Measurements from ENCODE around the gene CXCL11.
"Not testable (repeated sequence)": the region's sequence is repeated elsewhere in the genome, so short reads cannot be mapped to it uniquely, and the experiment has no call there.

Gene CXCL11

GRCh38 chr4:76058302-76058701, 22.4 kb upstream of the CXCL11 start:
- H3K4me3 Mint-ChIP-seq, result peak overlapping the region; percentile 12
- no peaks in the 10 kb centered on the region for H3K9me3 Mint-ChIP-seq
- H3K4me1 Mint-ChIP-seq, result peaks cover 62% of the 10 kb centered on the region
- H3K27ac Mint-ChIP-seq, result peak overlapping the region; percentile 81
- DNase-seq (no peak), ATAC-seq (peak; percentile 65)
- peaks cover 21% of the 10 kb centered on the region for H3K27me3 Mint-ChIP-seq
- no peaks in the 10 kb centered on the region for H3K36me3 Mint-ChIP-seq (ENCODE audit: low read depth)

GRCh38 chr4:76055421-76055820, 19.6 kb upstream of the CXCL11 start:
- no peak for DNase-seq
- Mint-ChIP-seq H3K27ac (peak overlapping the region; percentile 45), H3K9me3 (no peaks in the 10 kb centered on the region), H3K4me1 (peaks cover 45% of the 10 kb centered on the region), H3K4me3 (no peak overlapping the region), H3K36me3 (ENCODE audit: low read depth) (no peaks in the 10 kb centered on the region), H3K27me3 (peaks cover 16% of the 10 kb centered on the region)
- no peak for ATAC-seq

DNA sequence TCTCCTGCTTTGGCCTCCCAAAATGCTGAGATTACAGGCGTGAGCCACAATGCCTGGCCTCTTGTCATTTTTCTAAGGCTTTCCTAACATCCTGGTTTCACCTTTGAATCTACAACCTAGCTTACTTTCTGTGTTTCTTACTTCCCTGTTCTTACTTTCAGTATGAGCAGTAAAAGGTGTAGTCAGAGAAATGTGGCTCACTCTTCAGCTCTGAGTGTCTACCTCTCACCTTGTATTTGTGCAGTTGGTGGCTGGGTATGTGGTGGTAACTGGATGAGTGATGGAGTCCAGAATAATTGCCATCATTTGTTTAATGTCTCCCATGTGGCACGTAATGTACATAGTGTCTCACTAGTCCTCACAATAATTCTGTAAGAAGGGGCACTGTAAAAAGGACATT, 19.1 kb upstream of the CXCL11 start:
- H3K27me3 Mint-ChIP-seq, result peaks cover 15% of the 10 kb centered on the region
- H3K27ac Mint-ChIP-seq, result peak overlapping the region; percentile 45
- H3K4me3 Mint-ChIP-seq, result no peak overlapping the region
- no peaks in the 10 kb centered on the region for H3K36me3 Mint-ChIP-seq (ENCODE audit: low read depth)
- no peaks in the 10 kb centered on the region for H3K9me3 Mint-ChIP-seq
- ATAC-seq (peak; percentile 84), DNase-seq (no peak)
- H3K4me1 Mint-ChIP-seq, result peaks cover 41% of the 10 kb centered on the region

GRCh38 chr4:76053730-76054129, 17.9 kb upstream of the CXCL11 start:
- Mint-ChIP-seq H3K27me3 (peaks cover 18% of the 10 kb centered on the region), H3K27ac (no peak overlapping the region), H3K9me3 (no peaks in the 10 kb centered on the region), H3K36me3 (ENCODE audit: low read depth) (no peaks in the 10 kb centered on the region), H3K4me1 (peaks cover 28% of the 10 kb centered on the region), H3K4me3 (no peak overlapping the region)
- DNase-seq (no peak), ATAC-seq (no peak)

GRCh38 chr4:76050560-76051050, 14.7 kb upstream of the CXCL11 start:
- not testable (repeated sequence) for H3K27ac Mint-ChIP-seq; H3K9me3 Mint-ChIP-seq; H3K4me3 Mint-ChIP-seq; H3K4me1 Mint-ChIP-seq; DNase-seq; H3K27me3 Mint-ChIP-seq; ATAC-seq; H3K36me3 Mint-ChIP-seq (ENCODE audit: low read depth)

GRCh38 chr4:76049860-76050416, 14.1 kb upstream of the CXCL11 start:
- not testable (repeated sequence) for H3K4me3 Mint-ChIP-seq; H3K9me3 Mint-ChIP-seq; DNase-seq; H3K4me1 Mint-ChIP-seq; ATAC-seq; H3K27me3 Mint-ChIP-seq; H3K27ac Mint-ChIP-seq; H3K36me3 Mint-ChIP-seq (ENCODE audit: low read depth)

DNA sequence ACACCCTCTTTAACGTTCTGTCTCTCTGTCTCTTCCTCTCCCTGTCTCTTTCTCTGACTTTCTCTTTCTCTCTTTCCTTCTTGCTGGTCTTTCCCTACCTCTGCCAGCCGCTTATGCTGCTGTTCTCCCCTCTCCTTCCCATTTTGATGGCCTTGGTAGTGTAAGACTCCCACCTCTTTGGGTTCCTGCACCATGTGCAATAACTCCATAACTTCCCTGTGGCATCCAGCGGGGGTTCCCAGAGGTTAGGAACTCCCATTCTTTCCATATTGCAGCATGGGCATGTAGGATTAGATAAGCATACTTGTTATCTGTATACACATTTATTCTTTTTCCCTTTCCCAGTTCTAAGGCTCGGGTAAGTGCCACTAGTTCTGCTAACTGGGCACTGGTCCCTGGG, 8.8 kb upstream of the CXCL11 start:
- H3K9me3 Mint-ChIP-seq; H3K36me3 Mint-ChIP-seq (ENCODE audit: low read depth); H3K4me3 Mint-ChIP-seq; H3K27me3 Mint-ChIP-seq; DNase-seq; ATAC-seq: not testable (repeated sequence)
- Mint-ChIP-seq H3K27ac (peak overlapping the region; percentile 41), H3K4me1 (peaks cover 14% of the 10 kb centered on the region)

DNA sequence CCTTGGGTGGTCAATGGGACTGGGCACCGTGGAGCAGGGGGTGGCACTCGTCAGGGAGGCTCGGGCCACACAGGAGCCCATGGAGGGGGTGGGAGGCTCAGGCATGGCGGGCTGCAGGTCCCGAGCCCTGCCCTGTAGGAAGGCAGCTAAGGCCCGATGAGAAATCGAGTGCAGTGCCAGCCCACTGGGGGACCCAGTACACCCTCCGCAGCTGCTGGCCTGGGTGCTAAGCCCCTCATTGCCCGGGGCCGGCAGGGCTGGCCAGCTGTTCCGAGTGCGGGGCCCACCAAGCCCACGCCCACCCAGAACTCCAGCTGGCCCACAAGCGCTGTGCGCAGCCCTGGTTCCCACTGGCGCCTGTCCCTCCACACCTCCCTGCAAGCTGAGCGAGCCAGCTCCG, 7.4 kb upstream of the CXCL11 start:
- H3K4me3 Mint-ChIP-seq; H3K27me3 Mint-ChIP-seq; DNase-seq; H3K9me3 Mint-ChIP-seq; ATAC-seq; H3K27ac Mint-ChIP-seq; H3K36me3 Mint-ChIP-seq (ENCODE audit: low read depth): not testable (repeated sequence)
- H3K4me1 Mint-ChIP-seq, result peaks cover 14% of the 10 kb centered on the region

GRCh38 chr4:76042241-76042998, 6.5 kb upstream of the CXCL11 start:
- H3K9me3 Mint-ChIP-seq; DNase-seq; H3K27me3 Mint-ChIP-seq; H3K36me3 Mint-ChIP-seq (ENCODE audit: low read depth): not testable (repeated sequence)
- ATAC-seq, result peak; percentile 80
- Mint-ChIP-seq H3K4me1 (peaks cover 14% of the 10 kb centered on the region), H3K27ac (peak overlapping the region; percentile 71), H3K4me3 (peak overlapping the region; percentile 63)

DNA sequence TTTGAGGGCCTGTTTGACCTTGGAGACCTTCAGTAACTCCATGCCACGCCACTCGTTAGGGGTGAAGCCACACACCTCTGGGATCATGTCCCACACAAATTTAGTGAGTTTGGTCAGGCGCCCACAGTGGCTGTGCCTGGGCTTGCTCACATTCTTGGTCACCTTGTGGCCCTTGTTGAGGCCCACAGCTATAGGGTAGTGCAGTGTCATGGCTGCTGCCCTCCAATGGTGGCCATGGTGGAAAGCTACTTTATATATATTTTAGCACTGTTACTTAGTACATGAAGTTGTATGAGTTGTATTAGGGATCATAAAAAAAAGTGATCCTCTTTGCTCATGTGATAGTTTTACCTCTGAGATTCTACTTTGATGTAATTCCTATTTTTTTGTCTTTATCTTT, 985 bp upstream of the CXCL11 start:
- Mint-ChIP-seq H3K9me3 (no peaks in the 10 kb centered on the region), H3K4me1 (peaks cover 7% of the 10 kb centered on the region)

GRCh38 chr4:76035141-76035540, 729 bp downstream of the CXCL11 start:
- ATAC-seq (no peak), DNase-seq (no peak)
- no peak overlapping the region for H3K27ac Mint-ChIP-seq
- H3K27me3 Mint-ChIP-seq, result no peaks in the 10 kb centered on the region
- H3K4me3 Mint-ChIP-seq, result no peak overlapping the region
- H3K4me1 Mint-ChIP-seq, result peaks cover 4% of the 10 kb centered on the region
- H3K36me3 Mint-ChIP-seq (ENCODE audit: low read depth), result no peaks in the 10 kb centered on the region
- H3K9me3 Mint-ChIP-seq, result no peaks in the 10 kb centered on the region

More for the DNA sequence above, 985 bp upstream of the CXCL11 start:
- Mint-ChIP-seq H3K4me3 (no peak overlapping the region), H3K27ac (no peak overlapping the region), H3K27me3 (peaks cover 8% of the 10 kb centered on the region), H3K36me3 (ENCODE audit: low read depth) (no peaks in the 10 kb centered on the region)
- ATAC-seq (no peak), DNase-seq (no peak)

DNA sequence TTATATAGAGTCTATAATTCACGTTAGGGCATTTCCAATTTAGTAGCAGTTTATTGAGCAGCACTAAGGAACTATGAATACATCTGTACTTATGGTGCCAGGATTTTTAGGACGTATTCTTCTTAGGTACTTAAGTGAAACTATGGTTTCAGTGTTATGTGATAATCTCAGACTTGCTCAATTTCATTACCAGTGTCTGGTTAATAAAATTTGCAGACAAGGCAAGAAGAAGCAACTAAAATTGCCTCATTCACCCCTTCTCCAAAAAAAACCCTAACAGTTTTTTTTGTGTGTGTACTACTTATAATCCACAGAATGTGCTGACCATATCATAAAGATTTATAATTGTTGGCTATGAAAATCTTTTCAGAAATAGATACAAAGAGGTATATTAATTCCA, 6.6 kb downstream of the CXCL11 start:
- no peak overlapping the region for H3K4me3 Mint-ChIP-seq
- no peak for ATAC-seq
- H3K36me3 Mint-ChIP-seq (ENCODE audit: low read depth), result no peaks in the 10 kb centered on the region
- no peaks in the 10 kb centered on the region for H3K27me3 Mint-ChIP-seq
- H3K27ac Mint-ChIP-seq, result no peak overlapping the region
- no peak for DNase-seq
- no peaks in the 10 kb centered on the region for H3K9me3 Mint-ChIP-seq
- H3K4me1 Mint-ChIP-seq, result peaks cover 25% of the 10 kb centered on the region

- H3K4me3 Mint-ChIP-seq, result peak overlapping the region; percentile 32
- no peaks in the 10 kb centered on the region for H3K36me3 Mint-ChIP-seq (ENCODE audit: low read depth)
- no peak for DNase-seq
- H3K27me3 Mint-ChIP-seq, result no peaks in the 10 kb centered on the region
- H3K9me3 Mint-ChIP-seq, result no peaks in the 10 kb centered on the region
- H3K27ac Mint-ChIP-seq, result peak overlapping the region; percentile 32
- ATAC-seq, result peak; percentile 24
- peaks cover 34% of the 10 kb centered on the region for H3K4me1 Mint-ChIP-seq
Observed at GRCh38 chr4:76028350-76028765, 7.5 kb downstream of the CXCL11 start.

DNA sequence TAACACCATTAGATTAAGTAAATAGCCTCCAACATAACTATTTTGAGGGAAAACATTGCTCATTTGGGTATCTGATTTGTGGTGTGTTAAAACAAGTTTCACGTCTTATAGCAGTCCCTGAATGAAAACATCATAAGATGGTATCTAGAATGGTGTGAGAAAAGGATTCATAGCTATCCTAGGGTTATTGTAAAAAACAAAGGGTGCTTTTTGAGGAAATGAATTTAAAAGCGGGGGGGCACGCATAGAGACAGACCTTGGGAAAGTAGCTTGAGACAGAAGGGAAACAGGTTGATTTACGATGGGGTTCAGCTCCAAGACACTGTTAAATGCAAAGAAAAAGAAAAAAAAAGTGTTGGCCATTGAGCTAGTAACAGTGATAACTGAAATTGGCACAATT, 11.8 kb downstream of the CXCL11 start:
- H3K4me1 Mint-ChIP-seq, result peaks cover 36% of the 10 kb centered on the region
- H3K9me3 Mint-ChIP-seq, result no peaks in the 10 kb centered on the region
- H3K27ac Mint-ChIP-seq, result peak overlapping the region; percentile 67
- peaks cover 5% of the 10 kb centered on the region for H3K27me3 Mint-ChIP-seq
- H3K4me3 Mint-ChIP-seq, result no peak overlapping the region
- ATAC-seq (peak; percentile 52), DNase-seq (no peak)
- H3K36me3 Mint-ChIP-seq (ENCODE audit: low read depth), result no peaks in the 10 kb centered on the region

DNA sequence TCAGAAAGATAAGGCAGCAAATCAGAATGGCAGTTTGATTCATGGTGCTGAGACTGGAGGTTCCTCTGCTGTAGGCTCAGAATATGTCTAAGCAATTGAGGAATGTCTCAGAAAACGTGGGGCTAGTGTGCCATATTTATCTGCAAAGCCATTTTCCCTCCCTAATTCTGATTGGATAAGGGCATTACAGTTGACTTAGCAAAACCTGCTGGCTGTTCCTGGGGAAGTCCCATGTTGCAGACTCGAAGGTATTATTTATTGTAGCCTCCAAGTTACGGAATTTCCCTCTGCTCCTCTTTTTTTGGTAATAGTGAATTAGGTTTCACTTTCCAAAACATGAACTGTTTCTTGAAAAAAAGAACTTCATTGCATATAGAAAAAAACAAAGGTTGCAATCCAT, 12.5 kb downstream of the CXCL11 start, which contains the start of gene CXCL10:
Gene CXCL10, minus strand, starts transcription at position 109 of the 400 bp plus-strand sequence. Its CDS starts 66 bp downstream, at position 43.
- H3K4me1 Mint-ChIP-seq, result peaks cover 31% of the 10 kb centered on the region
- DNase-seq (no peak), ATAC-seq (peak; percentile 35)
- H3K27ac Mint-ChIP-seq, result peak within 1 kb of the TSS; percentile 67
- H3K36me3 Mint-ChIP-seq (ENCODE audit: low read depth), result no peaks in the 10 kb centered on the region
- peaks cover 5% of the 10 kb centered on the region for H3K27me3 Mint-ChIP-seq
- peak within 1 kb of the TSS; percentile 39 for H3K4me3 Mint-ChIP-seq
- no peaks in the 10 kb centered on the region for H3K9me3 Mint-ChIP-seq
